HEK293T (cell line): ENCODE data around the gene INCENP.

ENCODE experiments used
- BHLHE40 ChIP-seq: fragments of 450-650 bp; IDR thresholded peaks from 2 replicates; pipeline ENCODE4 v1.6.1; 2016; ENCODE audit warnings: mild to moderate bottlenecking, moderate library complexity, borderline replicate concordance
- FOXA1 ChIP-seq: fragments of 450-650 bp; IDR thresholded peaks from 2 replicates; pipeline ENCODE4 v1.6.1; 2016; ENCODE audit warnings: mild to moderate bottlenecking
- FOXM1 ChIP-seq: fragments of 450-650 bp; IDR thresholded peaks from 2 replicates; pipeline ENCODE4 v1.6.1; 2017; ENCODE audit warnings: mild to moderate bottlenecking, borderline replicate concordance

GRCh38 chr11:62182147-62182891 is 58.5 kb downstream of the INCENP start:
- TF ChIP-seq FOXA1 (no peak), FOXM1 (no peak), BHLHE40 (no peak)
